CD4-positive, alpha-beta T cell (primary cell): Measurements from ENCODE around the gene COMMD7. TPM values are rescaled to one million over a fixed set of nuclear protein-coding genes. Genes with fewer than 3 reads are reported as not detected.

ENCODE experiments used
- ATAC-seq: fragments of 200-7000 bp; cut with Tn5 transposase; one replicate; pipeline ENCODE4 v1.10.0; 2022; ENCODE audit warnings: mild to moderate bottlenecking; ENCODE audit not compliant: poor library complexity
- CTCF ChIA-PET: fragments of 350-600 bp; sonication (Branson Sonifier 250); formaldehyde crosslinking; loops from one replicate; lab custom pipeline; 2021; ENCODE audit warnings: antibody characterized with exemption, inconsistent platforms; lab: Charles Lee
- POLR2A ChIA-PET: fragments of 350-600 bp; sonication (Branson Sonifier 250); formaldehyde crosslinking; loops from one replicate; lab custom pipeline; 2021; ENCODE audit warnings: antibody characterized with exemption, inconsistent platforms; lab: Charles Lee
- DNase-seq, 14 experiments: peaks; one replicate each; pipeline ENCODE4 v3.0.0-alpha.2; 2013 to 2020; ENCODE audit warnings: mixed read lengths in 2 of 14
- H3K27ac ChIP-seq, 2 donors: one replicate each; pipeline versions ENCODE4 v1.5.1 to v1.7.0; 2013; ENCODE audit warnings: low read length in 2 of 2, low read depth in 1 of 2, mild to moderate bottlenecking in 1 of 2
- H3K27me3 ChIP-seq, 2 experiments: 1 replicate in 1 of 2; 2 replicates in 1 of 2; pipeline versions ENCODE4 v1.6.1 to v1.7.0; 2013; ENCODE audit warnings: low read length in 2 of 2, control low read depth in 1 of 2, mild to moderate bottlenecking in 1 of 2, moderate library complexity in 1 of 2; ENCODE audit not compliant: insufficient read depth in 2 of 2, control insufficient read depth in 1 of 2
- H3K36me3 ChIP-seq: one replicate; pipeline ENCODE4 v1.6.1; 2013; ENCODE audit warnings: low read length, control low read depth; ENCODE audit not compliant: insufficient read depth
- H3K4me1 ChIP-seq: one replicate; pipeline ENCODE4 v1.6.1; 2013; ENCODE audit warnings: low read length, control low read depth; ENCODE audit not compliant: insufficient read depth
- H3K4me3 ChIP-seq: one replicate; pipeline ENCODE4 v1.5.1; 2013; ENCODE audit warnings: mild to moderate bottlenecking, low read length, moderate library complexity
- H3K9me3 ChIP-seq, 2 experiments: 1 replicate in 1 of 2; 2 replicates in 1 of 2; pipeline versions ENCODE4 v1.6.1 to v1.7.0; 2013; ENCODE audit warnings: low read length in 2 of 2, mild to moderate bottlenecking in 2 of 2, control low read depth in 1 of 2, moderate library complexity in 1 of 2; ENCODE audit not compliant: control insufficient read depth in 1 of 2, insufficient read depth in 1 of 2
- H3K27ac Mint-ChIP-seq: one replicate; pipeline ENCODE4 v1.8.0; 2020; ENCODE audit warnings: mixed read lengths
- H3K27me3 Mint-ChIP-seq: one replicate; pipeline ENCODE4 v1.8.0; 2021; ENCODE audit warnings: mixed read lengths
- H3K36me3 Mint-ChIP-seq: one replicate; pipeline ENCODE4 v1.8.0; 2021; ENCODE audit warnings: low read depth, mixed read lengths
- H3K4me1 Mint-ChIP-seq: one replicate; pipeline ENCODE4 v1.8.0; 2021; ENCODE audit warnings: low read depth, mixed read lengths
- H3K4me3 Mint-ChIP-seq: one replicate; pipeline ENCODE4 v1.8.0; 2020; ENCODE audit warnings: mild to moderate bottlenecking, mixed read lengths
- H3K9me3 Mint-ChIP-seq: one replicate; pipeline ENCODE4 v1.8.0; 2020; ENCODE audit warnings: mixed read lengths
- CTCF ChIP-seq: fragments of 200-600 bp; IDR thresholded peaks from one replicate; pipeline ENCODE4 v1.8.0; 2022; ENCODE audit warnings: antibody characterized with exemption, mild to moderate bottlenecking
- intact Hi-C, 2 experiments: fragments of 100-400 bp; cut with DNase I in 1 of 2; cut with micrococcal nuclease in 1 of 2; formaldehyde crosslinking; loops; one replicate each; pipeline versions ENCODE4 v1.15.1 to v1.9.0; 2023 to 2025; cut with DNase I, micrococcal nuclease
- total RNA-seq, 174 experiments: library from RNA in 2 of 174; stranded (reverse) in 2 of 174; gene quantifications; one replicate each; pipeline ENCODE4 v1.2.3 and lab custom pipeline; 2021 to 2026

The COMMD7 gene
- total RNA-seq, 2 experiments from 2014 or later, result 30.3 to 30.4 TPM

GRCh38 chr20:32753731-32754130, 10.5 kb upstream of the COMMD7 start:
- no peak overlapping the region for H3K27ac Mint-ChIP-seq
- H3K4me1 Mint-ChIP-seq, result no peaks in the 10 kb centered on the region
- H3K9me3 Mint-ChIP-seq, result no peaks in the 10 kb centered on the region
- Histone ChIP-seq H3K27me3 (no peaks in the 10 kb centered on the region), H3K36me3 (no peaks in the 10 kb centered on the region), H3K4me1 (no peaks in the 10 kb centered on the region), H3K9me3 (no peaks in the 10 kb centered on the region), H3K4me3 (no peak overlapping the region), H3K27ac (no peak overlapping the region)
- no peaks in the 10 kb centered on the region for H3K36me3 Mint-ChIP-seq
- POLR2A ChIA-PET, result no interaction called here
- CTCF ChIA-PET, result no interaction called here
- TF ChIP-seq CTCF, result no peak
- H3K4me3 Mint-ChIP-seq, result no peak overlapping the region
- ATAC-seq, result no peak
- no peaks in the 10 kb centered on the region for H3K27me3 Mint-ChIP-seq
- no peak for DNase-seq
- intact Hi-C loops, result no loop called here

- no peaks in the 10 kb centered on the region for H3K36me3 ChIP-seq
- H3K27me3 Mint-ChIP-seq, result no peaks in the 10 kb centered on the region
- no peaks in the 10 kb centered on the region for H3K4me1 ChIP-seq
- no peaks in the 10 kb centered on the region for H3K9me3 Mint-ChIP-seq
- intact Hi-C loops, result no loop called here
- no peaks in the 10 kb centered on the region for H3K27me3 ChIP-seq
- no peaks in the 10 kb centered on the region for H3K9me3 ChIP-seq
- TF ChIP-seq CTCF, result no peak
- H3K4me3 Mint-ChIP-seq, result no peak overlapping the region
- ChIA-PET CTCF (interaction anchor here (0.6 kb wide), 1 partner anchor 10 kb away, joined by 3 read pairs; the partner anchor contains the start of gene DNMT3B), POLR2A (interaction anchor here (0.9 kb wide), 1 partner anchor 9 kb away, joined by 3 read pairs; the partner anchor contains the start of gene COMMD7)
- ATAC-seq, result no peak
- no peak overlapping the region for H3K27ac Mint-ChIP-seq
- no peak overlapping the region for H3K27ac ChIP-seq
- no peaks in the 10 kb centered on the region for H3K4me1 Mint-ChIP-seq
- no peak overlapping the region for H3K4me3 ChIP-seq
- no peak for DNase-seq
- H3K36me3 Mint-ChIP-seq, result no peaks in the 10 kb centered on the region
Observed at GRCh38 chr20:32752458-32753250, 9.4 kb upstream of the COMMD7 start.

- Histone ChIP-seq H3K4me3 (no peak overlapping the region), H3K27ac (no peak overlapping the region), H3K36me3 (no peaks in the 10 kb centered on the region), H3K27me3 (no peaks in the 10 kb centered on the region), H3K9me3 (no peaks in the 10 kb centered on the region), H3K4me1 (no peaks in the 10 kb centered on the region)
- TF ChIP-seq CTCF, result no peak
- H3K27me3 Mint-ChIP-seq, result no peaks in the 10 kb centered on the region
- intact Hi-C loops, result no loop called here
- no peak overlapping the region for H3K4me3 Mint-ChIP-seq
- no peaks in the 10 kb centered on the region for H3K9me3 Mint-ChIP-seq
- H3K36me3 Mint-ChIP-seq, result no peaks in the 10 kb centered on the region
- ChIA-PET CTCF (no interaction called here), POLR2A (no interaction called here)
- H3K4me1 Mint-ChIP-seq, result no peaks in the 10 kb centered on the region
- no peak for ATAC-seq
- DNase-seq, result no peak
- no peak overlapping the region for H3K27ac Mint-ChIP-seq
Observed at GRCh38 chr20:32751702-32752457, 8.6 kb upstream of the COMMD7 start.
